ENCODE data around the gene LCN15.
"Not testable (repeated sequence)": the region's sequence is repeated elsewhere in the genome, so short reads cannot be mapped to it uniquely, and the experiment has no call there.

DNA sequence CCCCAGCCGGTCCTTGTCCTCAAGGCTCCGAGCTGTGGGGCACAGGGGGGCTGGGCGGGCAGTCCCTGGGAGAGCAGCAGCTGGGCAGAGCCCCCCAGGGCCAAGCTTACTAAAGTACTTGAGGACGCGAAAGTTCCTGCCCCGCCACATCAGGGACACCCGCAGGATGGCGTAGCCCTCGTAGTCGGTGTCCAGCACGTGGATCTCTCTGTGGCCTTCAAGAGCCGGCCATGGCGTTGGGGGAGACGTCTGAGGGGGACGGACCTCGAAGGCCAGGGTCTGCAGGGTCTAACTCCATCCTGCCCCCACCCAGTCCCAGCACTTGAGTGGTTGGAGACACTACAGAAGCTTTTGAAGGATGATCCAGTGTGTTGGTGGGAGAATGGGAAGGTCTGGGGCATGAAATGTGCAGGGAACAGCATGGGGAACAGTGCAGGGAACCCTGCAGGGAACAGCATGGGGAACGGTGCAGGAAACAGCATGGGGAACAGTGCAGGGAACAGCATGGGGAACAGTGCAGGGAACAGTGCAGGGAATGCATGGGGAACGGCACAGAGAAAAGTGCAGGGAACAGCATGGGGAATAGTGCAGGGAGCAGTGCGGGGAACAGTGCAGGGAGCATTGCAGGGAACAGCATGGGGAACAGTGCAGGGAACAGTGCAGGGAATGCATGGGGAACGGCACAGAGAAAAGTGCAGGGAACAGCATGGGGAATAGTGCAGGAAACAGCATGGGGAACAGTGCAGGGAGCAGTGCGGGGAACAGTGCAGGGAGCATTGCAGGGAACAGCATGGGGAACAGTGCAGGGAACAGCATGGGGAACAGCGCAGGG, 8.8 kb downstream of the LCN15 start:
- not testable (repeated sequence) for TF ChIP-seq CTCF, POLR2A (IDR thresholded peaks at IDR 0.05)
